Vagina (tissue), 2 donors: Measurements from ENCODE around the gene VPS26C.

ENCODE experiments used
- CTCF ChIP-seq, 3 experiments: fragments of 450-650 bp in 2 of 3; fragments of 200-600 bp in 1 of 3; sonication (generic) in 1 of 3; IDR thresholded peaks; one replicate each; pipeline ENCODE4 v1.5.1; 2017 to 2019; ENCODE audit warnings: antibody characterized with exemption in 3 of 3, mild to moderate bottlenecking in 2 of 3, moderate library complexity in 2 of 3
- POLR2A ChIP-seq, 2 donors: fragments of 450-650 bp; IDR thresholded peaks; one replicate each; pipeline ENCODE4 v1.6.1; 2017; ENCODE audit warnings: antibody characterized with exemption in 2 of 2, mild to moderate bottlenecking in 2 of 2, moderate library complexity in 2 of 2
- POLR2AphosphoS5 ChIP-seq, 2 donors: sonication (generic); formaldehyde crosslinking; IDR thresholded peaks; one replicate each; pipeline ENCODE4 v1.9.0; 2017; ENCODE audit warnings: antibody characterized with exemption in 2 of 2, mild to moderate bottlenecking in 2 of 2, low read depth in 1 of 2; ENCODE audit not compliant: insufficient read depth in 1 of 2

DNA sequence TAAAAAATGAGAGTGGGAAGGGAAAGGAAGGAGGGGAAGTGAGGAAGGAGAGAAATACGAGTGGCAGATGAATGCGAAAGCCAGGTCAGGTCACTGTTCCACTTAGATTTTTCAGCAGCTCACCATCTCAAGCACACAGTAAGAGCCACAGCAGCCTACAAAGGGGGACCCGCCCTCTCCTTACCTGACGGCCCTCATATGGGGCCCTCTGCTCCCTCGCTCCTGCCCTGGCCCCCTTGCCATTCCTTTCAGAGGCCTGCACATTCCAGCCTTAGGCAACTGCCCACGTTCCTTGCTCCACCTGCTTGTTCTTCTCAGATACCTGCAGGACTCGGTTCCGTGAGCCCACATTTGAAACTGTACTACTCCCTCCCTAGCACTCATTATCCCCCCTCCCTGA is 22.0 kb downstream of the VPS26C start:
- no peak for TF ChIP-seq POLR2A (IDR thresholded peaks at IDR 0.05)
- TF ChIP-seq CTCF (IDR thresholded peaks at IDR 0.05), result no peak
- TF ChIP-seq POLR2AphosphoS5 (IDR thresholded peaks at IDR 0.05; ENCODE audit: insufficient read depth in 1 of 2, low read depth in 1 of 2), result no peak
